HUES48 (cell line): ENCODE results near the gene SERTAD3.
"Not testable (repeated sequence)": the region's sequence is repeated elsewhere in the genome, so short reads cannot be mapped to it uniquely, and the experiment has no call there.

ENCODE experiments used
- H3K27ac ChIP-seq: one replicate; pipeline ENCODE4 v1.7.0; 2013; ENCODE audit warnings: low read depth, low read length, inconsistent platforms
- H3K27me3 ChIP-seq: 2 replicates; pipeline ENCODE4 v1.6.1; 2013; ENCODE audit warnings: mild to moderate bottlenecking, low read length; ENCODE audit not compliant: control insufficient read depth, insufficient read depth
- H3K36me3 ChIP-seq: 2 replicates; pipeline ENCODE4 v1.6.1; 2013; ENCODE audit warnings: low read length; ENCODE audit not compliant: control insufficient read depth, insufficient read depth
- H3K4me1 ChIP-seq: 2 replicates; pipeline ENCODE4 v1.6.1; 2013; ENCODE audit warnings: mild to moderate bottlenecking, low read length; ENCODE audit not compliant: control insufficient read depth, insufficient read depth
- H3K4me3 ChIP-seq: 2 replicates; pipeline ENCODE4 v1.5.1; 2013; ENCODE audit warnings: mild to moderate bottlenecking, low read depth, low read length
- H3K9ac ChIP-seq: 2 replicates; pipeline ENCODE4 v1.6.1; 2013; ENCODE audit warnings: mild to moderate bottlenecking, low read depth, low read length, moderate library complexity
- H3K9me3 ChIP-seq: 2 replicates; pipeline ENCODE4 v1.6.1; 2013; ENCODE audit warnings: low read length; ENCODE audit not compliant: control insufficient read depth, insufficient read depth

Gene SERTAD3

GRCh38 chr19:40444000-40444824 is at the start of gene SERTAD3:
SERTAD3 (minus strand) TSS chr19:40444335; CDS start chr19:40442080, 2,255 bp downstream.
- Histone ChIP-seq H3K9me3 (no peaks in the 10 kb centered on the region), H3K4me1 (peaks cover 16% of the 10 kb centered on the region; the same call in 1 of the 2 replicates), H3K4me3 (peak within 1 kb of the TSS; percentile 99), H3K27ac (peak within 1 kb of the TSS; percentile 97), H3K9ac (peak within 1 kb of the TSS; percentile 95), H3K27me3 (no peaks in the 10 kb centered on the region), H3K36me3 (peaks cover 26% of the 10 kb centered on the region)

GRCh38 chr19:40493778-40494177 is 49.6 kb upstream of the SERTAD3 start:
- Histone ChIP-seq H3K4me1 (no peaks in the 10 kb centered on the region), H3K27ac (no peak overlapping the region), H3K36me3 (no peaks in the 10 kb centered on the region), H3K9me3 (no peaks in the 10 kb centered on the region), H3K4me3 (no peak overlapping the region), H3K9ac (no peak overlapping the region), H3K27me3 (peaks cover 9% of the 10 kb centered on the region)

GRCh38 chr19:40492274-40492673 is 48.1 kb upstream of the SERTAD3 start:
- Histone ChIP-seq H3K4me3 (no peak overlapping the region), H3K27ac (no peak overlapping the region), H3K9me3 (no peaks in the 10 kb centered on the region), H3K27me3 (peaks cover 9% of the 10 kb centered on the region), H3K4me1 (no peaks in the 10 kb centered on the region), H3K36me3 (no peaks in the 10 kb centered on the region), H3K9ac (no peak overlapping the region)

GRCh38 chr19:40489882-40490230 is 45.7 kb upstream of the SERTAD3 start:
- Histone ChIP-seq H3K4me1 (no peaks in the 10 kb centered on the region), H3K36me3 (no peaks in the 10 kb centered on the region), H3K9me3 (no peaks in the 10 kb centered on the region), H3K4me3 (no peak overlapping the region), H3K27me3 (peaks cover 9% of the 10 kb centered on the region), H3K27ac (no peak overlapping the region), H3K9ac (no peak overlapping the region)

GRCh38 chr19:40486017-40486416 is 41.9 kb upstream of the SERTAD3 start:
- no peaks in the 10 kb centered on the region for H3K36me3 ChIP-seq
- no peak overlapping the region for H3K9ac ChIP-seq
- no peaks in the 10 kb centered on the region for H3K9me3 ChIP-seq
- H3K27ac ChIP-seq: no peak overlapping the region
- H3K27me3 ChIP-seq: no peaks in the 10 kb centered on the region
- no peaks in the 10 kb centered on the region for H3K4me1 ChIP-seq
- H3K4me3 ChIP-seq: no peak overlapping the region

- H3K9me3 ChIP-seq, H3K36me3 ChIP-seq, H3K9ac ChIP-seq, H3K4me1 ChIP-seq, H3K27me3 ChIP-seq, H3K27ac ChIP-seq, H3K4me3 ChIP-seq: not testable (repeated sequence)
Measured at GRCh38 chr19:40475878-40476644, 31.9 kb upstream of the SERTAD3 start.

GRCh38 chr19:40474737-40475136 is 30.6 kb upstream of the SERTAD3 start:
- Histone ChIP-seq H3K9me3 (no peaks in the 10 kb centered on the region), H3K27ac (no peak overlapping the region), H3K4me1 (no peaks in the 10 kb centered on the region), H3K9ac (no peak overlapping the region), H3K4me3 (no peak overlapping the region), H3K36me3 (no peaks in the 10 kb centered on the region), H3K27me3 (no peaks in the 10 kb centered on the region)

GRCh38 chr19:40472516-40472915 is 28.4 kb upstream of the SERTAD3 start:
- H3K27ac ChIP-seq: no peak overlapping the region
- no peaks in the 10 kb centered on the region for H3K4me1 ChIP-seq
- H3K4me3 ChIP-seq: no peak overlapping the region
- peaks cover 12% of the 10 kb centered on the region for H3K27me3 ChIP-seq
- no peak overlapping the region for H3K9ac ChIP-seq
- no peaks in the 10 kb centered on the region for H3K9me3 ChIP-seq
- no peaks in the 10 kb centered on the region for H3K36me3 ChIP-seq

- H3K36me3 ChIP-seq: no peaks in the 10 kb centered on the region
- H3K27ac ChIP-seq: no peak overlapping the region
- H3K9ac ChIP-seq: no peak overlapping the region
- H3K9me3 ChIP-seq: no peaks in the 10 kb centered on the region
- 0 out of 2 replicates have a peak, but pooled peaks cover 3% of the 10 kb centered on the region for H3K4me1 ChIP-seq
- peaks cover 25% of the 10 kb centered on the region for H3K27me3 ChIP-seq
- no peak overlapping the region for H3K4me3 ChIP-seq
Measured at GRCh38 chr19:40471111-40471510, 27.0 kb upstream of the SERTAD3 start.

GRCh38 chr19:40469011-40469410 is 24.9 kb upstream of the SERTAD3 start:
- H3K9ac ChIP-seq: no peak overlapping the region
- H3K27ac ChIP-seq: no peak overlapping the region
- H3K9me3 ChIP-seq: no peaks in the 10 kb centered on the region
- H3K36me3 ChIP-seq: no peaks in the 10 kb centered on the region
- no peak overlapping the region for H3K4me3 ChIP-seq
- H3K27me3 ChIP-seq: peaks cover 27% of the 10 kb centered on the region
- 0 out of 2 replicates have a peak, but pooled peaks cover 4% of the 10 kb centered on the region for H3K4me1 ChIP-seq
